Mesodermal cell (in vitro differentiated cells): ENCODE measurements around the gene EZH2.

Experiments
- H3K27ac ChIP-seq: 2 replicates; pipeline ENCODE4 v1.7.0; 2013; ENCODE audit warnings: mild to moderate bottlenecking, low read depth, low read length, moderate library complexity; ENCODE audit not compliant: severe bottlenecking
- H3K36me3 ChIP-seq: 2 replicates; pipeline ENCODE4 v1.7.1; 2013; ENCODE audit warnings: mild to moderate bottlenecking, low read length, moderate library complexity; ENCODE audit not compliant: control insufficient read depth, insufficient read depth
- H3K4me1 ChIP-seq: one replicate; pipeline ENCODE4 v1.7.1; 2013; ENCODE audit warnings: mild to moderate bottlenecking, low read length; ENCODE audit not compliant: insufficient read depth, control insufficient read depth, poor library complexity, severe bottlenecking
- H3K4me3 ChIP-seq: 2 replicates; pipeline ENCODE4 v1.7.0; 2013; ENCODE audit warnings: low read length, control low read depth, mild to moderate bottlenecking; ENCODE audit not compliant: insufficient read depth, poor library complexity, severe bottlenecking; ENCODE audit errors: extremely low read depth
- H3K9me3 ChIP-seq: 2 replicates; pipeline ENCODE4 v1.7.1; 2013; ENCODE audit warnings: mild to moderate bottlenecking, low read length, moderate library complexity; ENCODE audit not compliant: control insufficient read depth
- WGBS, 2 experiments: methylation state at CpG; one replicate each; pipeline ENCODE4 v1.1.5; 2013; ENCODE audit warnings: missing lambda C conversion rate in 2 of 2; ENCODE audit not compliant: insufficient coverage in 2 of 2; 5-methylcytosine and 5-hydroxymethylcytosine counted together

EZH2 gene

DNA sequence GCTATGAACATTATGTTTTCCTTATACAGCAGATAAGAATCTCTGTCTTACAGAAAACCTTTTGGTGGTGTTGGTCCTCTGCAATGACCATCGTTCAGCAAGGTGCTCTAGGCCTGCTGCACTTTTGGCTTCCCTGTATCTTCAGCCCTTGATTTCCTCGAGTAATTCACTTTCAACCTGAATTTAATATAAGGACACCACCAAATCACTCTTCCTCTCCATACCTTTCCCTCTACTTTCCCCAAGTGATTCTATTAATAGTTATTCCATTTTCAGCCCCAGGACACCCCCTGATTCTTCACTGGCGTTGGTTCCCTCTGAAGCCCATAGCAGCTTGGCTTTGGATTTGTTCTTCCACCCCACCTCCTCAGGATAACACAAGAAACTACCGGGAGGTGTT is 72.2 kb downstream of the EZH2 start:
- no peaks in the 10 kb centered on the region for H3K9me3 ChIP-seq
- no peak overlapping the region for H3K27ac ChIP-seq
- no peak overlapping the region for H3K4me3 ChIP-seq
- no peaks in the 10 kb centered on the region for H3K4me1 ChIP-seq
- 97 to 100% methylated on average over 2 to 3 of the region's 4 CpGs for WGBS, 2 experiments
- peaks cover 95% of the 10 kb centered on the region for H3K36me3 ChIP-seq

DNA sequence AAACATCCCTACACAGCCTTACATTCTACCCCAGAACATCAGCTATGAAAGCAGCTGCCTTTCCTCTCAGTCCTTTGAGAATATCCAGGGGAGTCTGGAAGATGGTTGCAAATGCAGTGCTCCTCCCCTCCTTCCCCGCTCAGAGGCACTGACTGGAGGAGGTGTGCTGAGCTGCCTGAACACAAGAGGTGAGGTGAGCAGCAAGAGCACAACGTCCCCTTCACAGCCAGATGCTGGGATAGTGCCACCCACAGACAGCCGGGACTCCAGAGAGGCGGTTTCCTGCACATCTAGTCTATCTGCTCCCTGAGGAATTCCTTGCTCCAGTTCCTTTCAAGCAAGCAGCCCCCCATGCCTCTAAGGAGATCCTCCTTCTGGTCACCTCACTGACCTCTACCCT is 74.2 kb downstream of the EZH2 start:
- no peaks in the 10 kb centered on the region for H3K9me3 ChIP-seq
- peaks cover 95% of the 10 kb centered on the region for H3K36me3 ChIP-seq
- 79 to 80% methylated on average over 2 to 3 of the region's 4 CpGs for WGBS, 2 experiments
- no peaks in the 10 kb centered on the region for H3K4me1 ChIP-seq
- no peak overlapping the region for H3K27ac ChIP-seq
- no peak overlapping the region for H3K4me3 ChIP-seq

DNA sequence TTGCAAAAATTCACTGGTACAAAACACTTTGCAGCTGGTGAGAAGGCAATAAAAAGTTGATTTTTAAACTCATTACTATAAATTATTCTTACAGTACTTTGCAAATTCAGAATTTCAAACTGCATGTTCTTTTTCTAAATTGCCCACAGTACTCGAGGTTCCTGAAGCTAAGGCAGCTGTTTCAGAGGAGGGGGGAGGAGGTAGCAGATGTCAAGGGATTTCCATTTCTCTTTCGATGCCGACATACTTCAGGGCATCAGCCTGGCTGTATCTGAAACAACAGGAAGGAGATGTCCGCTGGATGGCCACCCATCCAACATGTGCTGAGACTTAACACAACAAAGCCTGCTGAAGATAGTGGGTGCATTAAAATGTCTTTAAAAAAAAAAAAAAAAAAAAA is 76.7 kb downstream of the EZH2 start:
- no peaks in the 10 kb centered on the region for H3K4me1 ChIP-seq
- WGBS, 2 experiments = 100% methylated on average over 3 of the region's 4 CpGs; no CpG with 5 or more reads in 1 of the 2 experiments
- peaks cover 87% of the 10 kb centered on the region for H3K36me3 ChIP-seq
- no peak overlapping the region for H3K4me3 ChIP-seq
- H3K27ac ChIP-seq = no peak overlapping the region
- no peaks in the 10 kb centered on the region for H3K9me3 ChIP-seq

DNA sequence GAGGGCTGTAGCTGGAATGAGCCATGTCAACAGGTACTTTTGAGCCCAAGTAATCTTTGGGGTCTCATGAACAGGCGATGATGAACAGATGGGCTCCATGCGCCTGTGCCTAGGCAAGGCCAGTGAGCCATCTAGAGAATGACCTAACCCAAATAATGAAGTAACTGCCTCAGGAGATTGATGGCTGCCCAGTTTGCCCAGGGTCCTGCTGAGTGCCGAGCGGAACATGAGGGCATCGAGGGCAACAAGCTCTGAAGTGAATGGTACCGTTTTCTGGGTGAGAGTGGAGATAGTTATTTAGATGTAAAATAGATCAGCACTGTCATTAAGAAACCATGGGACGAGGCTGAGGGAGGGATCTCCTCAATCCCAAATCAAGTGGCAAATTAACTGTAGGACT is 77.9 kb downstream of the EZH2 start:
- peaks cover 82% of the 10 kb centered on the region for H3K36me3 ChIP-seq
- 92 to 93% methylated on average over 7 of the region's 7 CpGs for WGBS, 2 experiments

DNA sequence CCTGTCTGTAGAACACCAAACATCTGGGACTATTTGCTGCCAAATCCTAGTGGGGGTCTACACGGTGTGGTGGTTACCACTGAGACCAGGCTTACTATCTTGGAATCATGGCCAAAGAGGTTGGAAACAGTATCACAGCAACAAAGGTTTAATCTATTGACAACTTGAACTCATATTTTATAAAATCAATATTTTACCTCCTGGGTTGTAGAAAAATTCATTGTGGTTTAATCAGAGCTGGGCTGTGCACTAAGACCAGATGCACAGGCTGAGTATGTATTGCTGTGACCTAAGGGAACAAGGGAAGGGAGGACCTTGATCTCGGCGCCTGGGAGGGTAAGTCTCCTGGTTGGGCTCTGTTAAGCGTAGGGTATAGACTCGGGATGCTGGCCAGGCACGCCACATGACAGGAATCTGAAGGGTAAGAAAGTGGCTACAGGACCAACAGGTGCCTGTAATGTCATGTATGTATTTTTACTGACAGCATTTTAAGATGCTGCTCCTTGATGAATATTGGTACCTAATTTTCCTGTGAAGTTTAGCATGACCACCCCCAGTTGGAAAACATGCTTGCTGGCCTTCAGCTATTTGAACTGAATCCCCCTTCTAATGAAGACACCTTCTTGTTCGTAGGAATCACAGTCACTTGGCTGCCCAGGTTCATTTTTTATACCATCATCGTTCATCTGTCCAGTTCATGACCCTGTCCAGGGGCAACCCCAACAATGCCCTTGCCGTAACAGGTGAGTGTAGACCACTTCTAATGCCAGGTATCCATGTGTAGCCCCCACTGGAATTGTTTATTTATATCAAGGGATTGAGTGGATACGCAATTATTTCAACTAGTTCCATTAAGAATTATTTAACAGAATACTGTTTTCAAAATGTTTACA is 79.5 kb downstream of the EZH2 start:
- peaks cover 81% of the 10 kb centered on the region for H3K36me3 ChIP-seq
- no peaks in the 10 kb centered on the region for H3K4me1 ChIP-seq
- H3K27ac ChIP-seq = no peak overlapping the region
- no peaks in the 10 kb centered on the region for H3K9me3 ChIP-seq
- H3K4me3 ChIP-seq = no peak overlapping the region
- 90 to 93% methylated on average over 6 to 8 of the region's 10 CpGs for WGBS, 2 experiments

More for the DNA sequence above, 77.9 kb downstream of the EZH2 start:
- no peak overlapping the region for H3K4me3 ChIP-seq
- H3K27ac ChIP-seq = no peak overlapping the region
- no peaks in the 10 kb centered on the region for H3K4me1 ChIP-seq
- no peaks in the 10 kb centered on the region for H3K9me3 ChIP-seq

DNA sequence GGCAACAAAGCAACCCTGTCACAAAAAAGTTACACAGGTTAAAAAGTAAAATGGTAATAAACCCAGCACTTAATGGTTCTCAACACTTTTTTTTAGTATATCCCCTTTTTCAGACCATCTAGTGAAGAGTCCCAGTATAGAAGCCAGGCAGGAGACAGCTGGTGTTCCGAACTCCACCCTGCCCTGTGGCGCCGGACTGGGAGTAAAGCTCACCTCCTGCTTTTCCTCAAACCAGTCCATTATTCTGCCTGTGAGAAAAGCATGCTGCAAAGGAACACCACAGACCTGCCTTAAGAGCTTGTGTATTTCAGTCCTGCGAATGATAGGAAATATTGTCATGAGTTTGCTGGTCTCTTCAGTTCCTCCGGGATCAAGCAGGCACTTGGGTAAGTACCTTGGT is 81.0 kb downstream of the EZH2 start:
- no peak overlapping the region for H3K27ac ChIP-seq
- 82 to 95% methylated on average over 2 to 5 of the region's 5 CpGs for WGBS, 2 experiments
- H3K9me3 ChIP-seq = no peaks in the 10 kb centered on the region
- peaks cover 82% of the 10 kb centered on the region for H3K36me3 ChIP-seq
- H3K4me1 ChIP-seq = no peaks in the 10 kb centered on the region
- no peak overlapping the region for H3K4me3 ChIP-seq

DNA sequence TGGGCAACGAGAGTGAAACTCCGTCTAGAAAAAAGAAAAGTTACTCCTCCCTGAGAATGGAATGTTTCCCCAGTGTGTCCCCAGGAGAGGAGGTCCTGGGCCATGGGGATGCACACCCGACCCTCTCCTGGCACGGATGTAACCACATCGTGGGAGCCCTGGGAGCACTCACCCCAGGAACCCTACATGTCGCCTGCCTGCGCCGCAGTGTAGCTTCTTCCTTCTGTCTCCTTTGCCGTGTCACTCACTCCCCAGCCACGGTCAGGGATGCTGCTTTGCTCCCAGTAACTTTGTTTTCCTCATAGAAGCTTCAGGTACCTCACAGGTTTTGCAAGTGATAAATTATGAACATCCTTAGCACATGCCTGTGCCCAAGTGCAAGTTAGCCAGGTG is 82.0 kb downstream of the EZH2 start:
- WGBS, 2 experiments = 93 to 96% methylated on average over 8 to 10 of the region's 10 CpGs
- Histone ChIP-seq H3K4me3 (no peak overlapping the region), H3K9me3 (no peaks in the 10 kb centered on the region), H3K4me1 (no peaks in the 10 kb centered on the region), H3K36me3 (peaks cover 82% of the 10 kb centered on the region), H3K27ac (no peak overlapping the region)

DNA sequence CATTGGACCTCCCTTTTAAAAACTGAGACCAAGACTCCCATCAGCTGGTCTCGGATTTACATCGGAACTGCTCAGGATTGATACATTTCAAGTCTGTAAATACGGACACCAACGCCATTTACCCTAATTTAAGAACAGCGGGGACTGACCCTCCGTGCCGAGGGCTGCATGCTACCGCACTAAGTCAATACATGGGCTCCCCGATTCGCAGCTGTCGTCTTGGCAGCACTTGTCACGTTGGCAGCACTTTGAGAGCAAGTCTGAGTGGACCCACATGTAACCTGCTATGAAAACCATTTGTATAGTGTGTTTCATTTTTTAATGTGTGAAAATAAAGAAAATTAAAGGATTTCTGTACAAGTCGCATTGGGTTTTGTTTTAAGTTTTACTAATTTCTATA is 83.4 kb downstream of the EZH2 start:
- H3K36me3 ChIP-seq = peaks cover 82% of the 10 kb centered on the region
- H3K9me3 ChIP-seq = no peaks in the 10 kb centered on the region
- WGBS, 2 experiments = 90% methylated on average over 12 of the region's 13 CpGs
- no peaks in the 10 kb centered on the region for H3K4me1 ChIP-seq
- H3K27ac ChIP-seq = no peak overlapping the region
- H3K4me3 ChIP-seq = no peak overlapping the region

DNA sequence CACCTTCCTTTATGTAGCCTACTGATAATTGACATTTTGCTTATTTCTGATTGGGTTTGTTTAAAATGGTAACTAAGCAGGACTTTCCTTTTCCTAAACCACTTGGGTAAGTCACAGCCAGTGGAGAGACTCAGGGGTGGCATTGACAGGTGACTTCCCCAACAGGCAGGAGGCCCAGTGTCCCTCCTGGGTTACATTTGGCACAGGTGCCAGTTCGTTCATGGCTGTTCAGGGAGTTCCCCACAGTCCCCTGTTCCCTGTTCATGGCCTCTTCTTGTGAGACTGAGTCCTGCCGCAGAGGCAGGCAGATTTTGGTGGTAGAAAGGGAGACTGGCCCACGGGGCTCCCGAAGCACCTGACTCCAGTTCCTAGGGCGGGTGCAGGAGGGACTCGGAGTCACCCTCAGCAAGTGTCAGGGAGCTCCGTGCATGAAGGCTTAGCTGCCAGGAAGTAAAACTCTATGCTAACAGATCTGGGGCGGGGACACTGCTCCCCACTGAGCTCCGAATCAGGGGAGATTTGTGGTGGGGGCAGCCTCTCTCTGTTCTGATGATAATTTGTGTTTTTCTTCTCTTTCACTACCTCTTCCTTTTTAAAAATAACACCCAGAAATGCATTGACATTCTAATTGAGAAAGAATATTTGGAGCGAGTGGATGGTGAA is 84.1 kb downstream of the EZH2 start:
- Histone ChIP-seq H3K36me3 (peaks cover 82% of the 10 kb centered on the region), H3K4me3 (no peak overlapping the region), H3K9me3 (no peaks in the 10 kb centered on the region), H3K27ac (no peak overlapping the region), H3K4me1 (no peaks in the 10 kb centered on the region)
- WGBS, 2 experiments = 68 to 79% methylated on average over 7 of the region's 10 CpGs

DNA sequence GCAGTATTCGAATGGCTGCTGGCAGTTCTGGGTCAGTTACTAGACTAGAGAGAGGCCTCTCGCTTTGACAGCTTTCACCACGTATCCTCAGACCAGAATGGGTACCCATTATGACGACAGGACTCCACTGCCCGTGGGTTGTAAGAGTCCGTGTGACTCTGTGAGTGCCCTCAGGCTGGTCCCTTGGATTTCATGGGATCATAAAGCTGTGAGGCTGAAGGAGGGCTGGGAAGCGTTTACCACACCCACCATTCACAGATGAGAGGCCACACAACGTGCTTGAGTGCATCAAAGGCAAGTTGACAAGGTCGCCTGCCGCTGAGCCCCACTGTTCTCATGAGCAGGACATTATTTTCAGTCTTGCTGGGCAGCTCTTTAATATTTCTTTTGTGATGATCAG is 87.2 kb downstream of the EZH2 start:
- no peaks in the 10 kb centered on the region for H3K4me1 ChIP-seq
- H3K4me3 ChIP-seq = no peak overlapping the region
- H3K9me3 ChIP-seq = no peaks in the 10 kb centered on the region
- no peak overlapping the region for H3K27ac ChIP-seq
- 89 to 91% methylated on average over 6 to 10 of the region's 10 CpGs for WGBS, 2 experiments
- peaks cover 90% of the 10 kb centered on the region for H3K36me3 ChIP-seq

DNA sequence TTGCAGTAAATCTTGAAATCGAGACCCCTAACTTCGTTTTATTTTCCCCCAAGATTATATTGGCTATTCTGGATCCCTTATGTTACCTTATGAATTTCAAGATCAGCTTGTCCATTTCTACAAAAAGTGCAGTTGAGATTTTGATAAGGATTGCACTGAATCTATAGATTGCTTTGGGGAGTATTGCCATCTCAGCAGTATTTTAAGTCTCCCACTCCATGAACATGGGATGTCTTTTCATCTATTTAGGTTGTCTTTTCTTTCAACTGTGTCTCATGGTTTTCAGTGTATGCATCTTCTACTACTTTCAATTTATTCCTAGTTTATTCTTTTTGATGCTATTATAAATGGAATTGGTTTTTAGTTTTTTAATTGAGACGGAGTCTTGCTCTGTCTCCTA is 89.6 kb downstream of the EZH2 start:
- H3K27ac ChIP-seq = no peak overlapping the region
- no peak overlapping the region for H3K4me3 ChIP-seq
- H3K9me3 ChIP-seq = no peaks in the 10 kb centered on the region
- no peaks in the 10 kb centered on the region for H3K4me1 ChIP-seq
- WGBS, 2 experiments = 100% methylated on average over 1 of the region's 3 CpGs; no CpG with 5 or more reads in 1 of the 2 experiments
- H3K36me3 ChIP-seq = peaks cover 93% of the 10 kb centered on the region
